Gastroesophageal sphincter (tissue), 3 donors: ENCODE measurements around the gene ALG5.

Experiments
- CTCF ChIP-seq, 4 experiments: fragments of 200-600 bp in 2 of 4; fragments of 450-650 bp in 2 of 4; sonication (generic) in 1 of 4; IDR thresholded peaks; one replicate each; pipeline ENCODE4 v1.5.1; 2017 to 2019; ENCODE audit warnings: antibody characterized with exemption in 4 of 4, mild to moderate bottlenecking in 2 of 4, moderate library complexity in 2 of 4
- POLR2A ChIP-seq, 2 donors: fragments of 450-650 bp; IDR thresholded peaks; one replicate each; pipeline ENCODE4 v1.6.1; 2017; ENCODE audit warnings: antibody characterized with exemption in 2 of 2, mild to moderate bottlenecking in 2 of 2, moderate library complexity in 1 of 2

GRCh38 chr13:37029617-37030016 lies 30.5 kb upstream of the ALG5 start:
- TF ChIP-seq POLR2A (IDR thresholded peaks at IDR 0.05), result no peak
- no peak for TF ChIP-seq CTCF (IDR thresholded peaks at IDR 0.05)
